GM18907 (cell line): ENCODE data around the gene THRB.
"Not testable (repeated sequence)": the region's sequence is repeated elsewhere in the genome, so short reads cannot be mapped to it uniquely, and the experiment has no call there.

Experiments used
- ATAC-seq: cut with Tn5 transposase; IDR thresholded peaks from one replicate; pipeline ENCODE4 v1.9.1; 2021; ENCODE audit warnings: mild to moderate bottlenecking, moderate library complexity; ENCODE audit not compliant: unreplicated experiment

THRB gene

DNA sequence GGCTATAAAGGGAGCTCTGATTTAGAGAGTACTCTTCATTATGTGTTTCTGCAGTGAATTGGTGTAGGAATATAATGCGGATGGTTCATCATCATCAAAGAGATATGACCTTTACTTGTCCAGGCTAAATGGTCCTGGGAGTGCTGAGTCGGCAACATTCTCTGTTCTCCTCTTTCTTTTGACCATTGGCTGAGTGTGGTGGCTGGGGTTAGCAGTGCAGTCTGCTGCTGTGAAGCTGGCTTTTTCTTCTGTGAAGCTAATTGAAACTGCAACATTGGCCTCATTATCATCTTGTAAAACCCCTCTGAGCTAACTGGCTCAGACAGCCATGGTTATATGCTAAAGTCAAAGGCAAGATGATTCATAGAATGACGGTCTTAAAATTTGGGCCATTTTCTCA is 83.8 kb downstream of the THRB start:
- ATAC-seq = no peak

DNA sequence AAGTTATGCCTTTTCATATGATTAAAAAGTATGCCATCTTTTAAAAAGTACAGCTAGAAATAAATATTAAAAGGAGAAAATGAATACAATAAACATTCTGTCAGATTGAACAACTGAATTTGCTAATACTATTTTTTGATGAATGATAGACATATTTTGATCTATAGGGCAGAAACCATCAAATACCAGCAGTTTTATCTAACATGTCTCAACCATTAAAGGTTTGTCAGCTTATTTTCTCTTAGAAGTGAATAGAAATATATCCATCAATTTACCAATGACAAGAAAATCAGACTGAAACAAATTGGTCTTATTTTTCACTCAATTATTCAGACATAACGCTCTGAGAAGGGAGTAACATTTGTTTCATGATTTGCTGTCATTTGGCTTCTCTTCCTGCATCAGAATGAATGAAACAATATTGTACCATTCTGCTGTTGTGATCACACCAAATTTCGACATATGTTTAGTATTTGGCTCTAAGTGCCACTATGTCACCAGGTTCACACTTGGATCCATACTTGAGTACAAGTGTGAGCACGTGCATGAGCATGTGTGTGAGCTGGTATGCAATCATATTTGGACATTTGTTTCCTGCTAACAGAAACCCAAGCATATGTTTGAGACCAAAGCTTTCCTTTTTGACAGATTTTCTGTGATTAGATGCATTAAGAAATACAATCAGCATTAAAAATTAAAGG is 86.5 kb downstream of the THRB start:
- ATAC-seq = no peak

GRCh38 chr3:24406900-24407299 is 87.8 kb downstream of the THRB start:
- no peak for ATAC-seq

- no peak for ATAC-seq
Measured at GRCh38 chr3:24405057-24405456, 89.6 kb downstream of the THRB start.

GRCh38 chr3:24401811-24402185 is 92.9 kb downstream of the THRB start:
- no peak for ATAC-seq

DNA sequence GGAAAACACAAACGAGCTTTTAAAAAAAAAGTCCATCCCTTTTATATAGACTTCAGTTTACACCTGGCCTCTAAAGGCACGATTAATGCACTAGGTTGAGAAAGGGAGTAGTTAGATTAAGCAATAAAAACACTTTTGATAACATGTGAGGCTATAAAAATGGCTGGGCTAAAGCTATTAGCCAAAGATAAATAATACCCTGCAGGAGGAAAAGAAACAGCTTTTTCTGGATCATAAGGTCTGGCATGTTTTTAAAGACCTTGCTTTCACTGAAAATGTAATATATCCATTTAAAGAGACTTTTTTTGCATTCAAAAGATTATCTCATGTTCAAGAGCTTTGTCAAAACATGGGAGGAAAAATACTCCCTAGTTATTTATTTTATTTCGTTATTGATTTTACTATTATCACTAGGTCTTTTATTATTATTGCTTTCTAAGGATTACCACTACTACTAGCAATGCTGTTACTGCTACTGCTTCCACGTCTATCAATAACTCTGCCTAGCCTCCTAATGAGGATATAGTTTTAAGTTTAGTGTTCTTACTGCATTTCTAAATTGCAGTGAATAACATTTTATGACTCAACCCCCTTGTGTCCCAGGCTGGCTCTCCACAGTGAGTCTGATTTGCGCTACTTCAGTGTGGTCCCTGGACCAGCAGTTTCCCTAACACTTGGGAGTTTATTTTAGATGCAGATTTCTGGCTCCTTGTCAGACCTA is 93.4 kb downstream of the THRB start:
- no peak for ATAC-seq

GRCh38 chr3:24400450-24400849 is 94.2 kb downstream of the THRB start:
- no peak for ATAC-seq

GRCh38 chr3:24400015-24400414 is 94.6 kb downstream of the THRB start:
- ATAC-seq = no peak

DNA sequence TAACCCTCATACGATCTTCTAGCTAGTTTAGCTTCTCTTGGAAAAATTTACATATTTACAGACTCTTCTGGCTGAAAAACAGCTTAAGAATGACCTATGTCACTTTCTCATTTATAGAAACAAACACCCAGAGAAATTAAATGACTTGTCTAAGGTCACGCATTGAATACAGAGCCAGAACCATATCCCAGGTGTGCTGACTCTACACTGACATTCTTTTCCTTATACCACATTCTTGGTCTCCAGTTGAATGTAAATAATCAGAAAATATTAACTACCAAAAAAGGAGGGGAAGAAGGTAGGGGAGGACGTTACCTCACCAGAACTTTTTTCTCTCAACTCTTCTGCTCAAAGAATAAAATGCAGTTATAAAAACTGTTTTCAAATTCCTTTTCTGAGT is 95.0 kb downstream of the THRB start:
- no peak for ATAC-seq

DNA sequence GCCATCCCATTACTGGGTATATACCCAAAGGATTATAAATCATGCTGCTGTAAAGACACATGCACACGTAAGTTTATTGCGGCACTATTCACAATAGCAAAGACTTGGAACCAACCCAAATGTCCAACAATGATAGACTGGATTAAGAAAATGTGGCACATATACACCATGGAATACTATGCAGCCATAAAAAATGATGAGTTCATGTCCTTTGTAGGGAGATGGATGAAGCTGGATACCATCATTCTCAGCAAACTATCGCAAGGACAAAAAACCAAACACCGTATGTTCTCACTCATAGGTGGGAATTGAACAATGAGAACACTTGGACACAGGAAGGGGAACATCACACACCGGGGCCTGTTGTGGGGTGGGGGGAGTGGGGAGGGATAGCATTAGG is 95.9 kb downstream of the THRB start:
- ATAC-seq = not testable (repeated sequence)

DNA sequence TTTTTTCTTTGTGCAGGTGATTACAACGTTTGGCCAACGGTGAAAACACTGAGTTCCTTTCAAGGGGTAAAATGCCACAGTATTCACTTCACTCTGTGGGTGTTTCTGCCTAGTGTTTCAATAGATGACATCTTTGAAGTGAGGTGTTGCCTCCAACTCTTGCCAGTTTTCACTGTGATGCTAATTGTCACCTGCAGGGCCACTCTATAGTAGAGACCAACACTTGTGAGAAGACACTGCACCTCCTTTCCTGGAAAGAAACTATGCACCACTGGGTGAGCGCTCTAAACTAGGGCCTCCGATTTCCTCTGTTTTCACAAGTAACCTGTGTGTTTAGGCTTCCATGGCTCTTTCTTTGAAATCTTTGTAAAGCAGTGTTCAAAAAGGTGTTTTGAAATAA is 98.3 kb downstream of the THRB start:
- ATAC-seq = no peak

GRCh38 chr3:24394754-24395153 is 99.9 kb downstream of the THRB start:
- no peak for ATAC-seq

GRCh38 chr3:24393316-24393715 is 101.3 kb downstream of the THRB start:
- ATAC-seq = no peak

DNA sequence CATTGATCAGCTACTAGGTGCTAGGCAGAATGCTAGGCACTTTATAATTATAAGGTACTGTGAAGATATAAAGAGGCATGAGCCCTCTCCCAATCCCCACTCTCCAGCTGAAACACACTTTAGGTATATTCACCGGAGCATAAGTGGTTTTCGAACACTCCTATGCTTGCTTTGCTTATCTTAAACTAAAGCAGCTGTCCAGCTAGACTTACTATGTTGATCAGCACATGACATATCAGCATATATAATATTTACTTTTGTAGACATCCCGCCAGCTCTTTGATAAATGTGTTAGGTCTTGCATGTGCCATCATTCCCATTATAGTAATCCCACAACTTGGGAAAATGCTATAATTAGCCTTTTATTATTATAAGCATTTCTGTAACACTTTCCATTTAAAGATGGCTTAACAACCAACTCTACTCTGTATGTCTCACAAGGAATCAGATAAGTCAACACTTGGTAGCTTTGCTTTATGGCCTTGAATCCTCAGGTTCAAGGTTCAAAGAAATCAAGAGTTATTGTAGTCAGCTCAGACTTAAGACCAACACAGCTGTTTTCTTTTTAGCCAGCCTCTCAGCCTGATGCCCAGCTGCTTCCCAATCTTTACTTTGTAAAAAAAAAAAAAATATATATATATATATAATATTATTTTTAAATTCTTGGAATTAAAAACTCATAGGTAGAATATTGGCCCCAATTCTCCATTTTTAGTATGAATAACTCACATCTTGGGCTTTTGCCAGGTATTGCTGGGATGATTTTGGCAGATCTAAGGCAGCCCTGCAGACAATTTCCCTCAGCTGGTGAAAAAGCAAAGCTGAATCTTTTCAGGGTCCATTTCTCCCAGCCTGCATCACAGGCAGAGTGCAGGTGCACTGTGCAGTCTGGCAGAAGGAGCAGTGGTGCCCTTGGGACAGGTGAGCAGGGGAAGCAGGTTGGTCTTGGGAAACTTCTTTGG is 104.2 kb downstream of the THRB start:
- no peak for ATAC-seq

GRCh38 chr3:24389108-24390090 is 105.3 kb downstream of the THRB start:
- ATAC-seq = no peak

DNA sequence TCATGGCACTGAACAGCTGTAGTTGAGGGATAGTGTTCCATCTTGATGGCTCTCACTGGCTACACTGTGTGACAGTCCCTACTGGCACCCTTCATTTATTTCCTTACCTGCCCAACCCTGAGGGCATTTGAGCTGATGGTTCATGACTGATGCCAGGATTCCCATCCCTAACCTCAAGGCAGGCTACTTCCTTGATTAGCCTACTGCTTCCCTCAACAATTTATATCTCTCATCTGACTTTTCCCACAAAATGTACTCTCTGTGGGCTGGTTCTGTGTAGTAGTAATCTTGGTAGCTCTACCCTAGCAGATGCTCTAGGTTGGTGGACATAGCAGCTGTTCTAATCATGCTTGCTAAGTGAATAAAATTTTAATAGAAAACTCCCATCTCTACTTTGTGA is 106.0 kb downstream of the THRB start:
- no peak for ATAC-seq

DNA sequence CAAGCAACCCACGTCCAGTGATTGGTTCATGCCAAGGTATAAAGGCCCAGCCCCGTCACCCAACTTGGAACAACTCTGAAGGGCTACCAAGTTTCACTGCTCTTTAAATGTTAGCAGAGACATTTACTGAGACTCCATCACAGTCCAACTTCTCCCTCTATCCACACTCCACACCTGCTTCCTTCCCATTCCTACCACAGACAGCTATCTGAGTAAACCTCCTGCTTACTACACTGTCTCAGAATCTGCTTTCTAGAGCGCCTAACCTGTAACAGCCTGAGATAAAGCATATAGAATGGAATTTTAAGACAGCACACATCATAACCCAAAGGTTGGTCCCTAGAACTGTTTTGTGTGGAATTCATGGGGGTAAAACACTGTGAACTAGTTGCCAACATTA is 106.5 kb downstream of the THRB start:
- ATAC-seq = no peak

DNA sequence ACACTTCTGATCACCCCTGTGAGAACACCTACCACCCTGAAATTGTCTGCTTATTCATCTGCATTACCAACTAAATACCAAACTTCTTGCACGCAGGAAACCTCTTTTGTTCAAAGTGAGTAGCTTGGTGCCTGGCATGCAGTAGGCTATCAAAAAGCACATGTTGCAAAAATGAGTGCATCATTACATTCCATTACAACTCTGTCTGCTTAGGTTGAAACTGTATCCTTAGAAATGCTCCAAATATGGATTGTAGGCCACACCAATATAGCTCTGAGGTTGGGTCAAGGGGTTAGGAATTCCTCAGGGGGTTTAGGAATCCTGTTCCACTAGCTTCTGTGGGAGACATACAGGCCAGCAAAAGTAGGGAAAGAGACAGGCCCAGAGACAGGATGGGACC is 107.2 kb downstream of the THRB start:
- ATAC-seq = no peak

DNA sequence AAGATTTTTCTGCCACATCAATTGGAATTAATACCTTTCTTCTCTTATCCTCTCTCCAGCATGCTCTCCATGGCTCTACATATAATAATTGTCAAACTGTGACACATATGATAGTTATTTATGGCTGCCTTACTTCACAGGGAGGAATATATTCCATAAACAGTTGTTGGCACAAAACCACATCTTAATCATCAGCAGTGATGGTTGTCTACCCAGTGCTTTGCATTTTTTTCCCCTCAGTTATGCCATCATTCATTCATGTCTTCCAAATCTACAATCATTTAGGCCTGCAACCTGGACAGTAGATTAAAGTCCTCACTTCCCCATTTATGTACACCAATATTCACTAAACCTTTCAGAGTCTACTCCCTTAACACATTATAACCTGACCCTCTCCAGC is 107.7 kb downstream of the THRB start:
- no peak for ATAC-seq

- no peak for ATAC-seq
Measured at GRCh38 chr3:24386458-24386857, 108.2 kb downstream of the THRB start.
